ENCODE measurements around the gene SCN5A.

SCN5A gene

DNA sequence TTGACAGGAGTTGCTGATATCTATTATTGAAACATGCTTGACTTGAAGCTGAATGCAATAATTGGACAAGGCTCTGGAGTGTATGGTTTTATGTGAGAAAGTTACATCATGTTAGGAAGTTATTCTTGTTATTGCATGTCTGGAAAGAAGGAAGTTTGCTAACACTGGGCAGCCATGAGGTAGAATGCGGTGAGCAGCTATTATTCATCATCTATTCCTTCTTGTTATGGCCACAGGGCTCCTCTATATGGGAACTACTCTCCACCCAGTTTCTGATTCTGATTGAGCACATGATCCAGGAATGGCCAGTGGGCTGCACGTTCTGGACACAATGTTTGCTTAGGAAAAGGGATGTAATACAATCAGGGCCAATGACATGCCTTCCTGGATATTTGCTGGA, 37.8 kb upstream of the SCN5A start:
- ChIA-PET POLR2A (interaction anchor here (0.7 kb wide), 1 partner anchor 9 kb away, joined by 3 read pairs; no protein-coding TSS in a partner anchor), CTCF (interaction anchor here (1.0 to 1.3 kb wide), 2 partner anchors 13 to 40 kb away, joined by 4 read pairs; no protein-coding TSS in a partner anchor)
- no peaks in the 10 kb centered on the region for H3K9me3 ChIP-seq (ENCODE audit: control extremely low read depth in 1 of 5, control insufficient read depth in 4 of 5, insufficient read depth in 2 of 5, low read depth in 1 of 5, low read length in 4 of 5)
- WGBS (ENCODE audit: insufficient coverage): 75% methylated on average over 2 of the region's 2 CpGs
- H3K4me3 ChIP-seq (ENCODE audit: control insufficient read depth in 1 of 7, extremely low read depth in 1 of 7, insufficient read depth in 4 of 7, low read depth in 2 of 7, low read length in 6 of 7): no peak overlapping the region
- no peaks in the 10 kb centered on the region for H3K27me3 ChIP-seq (replicated peaks in 2 of 5; ENCODE audit: control insufficient read depth in 4 of 5, insufficient read depth in 5 of 5, low read length in 4 of 5)
- no peaks in the 10 kb centered on the region for H3K36me3 ChIP-seq (ENCODE audit: control insufficient read depth in 4 of 4, insufficient read depth in 4 of 4, low read length in 3 of 4)
- no peak for DNase-seq
- H3K27ac ChIP-seq (ENCODE audit: insufficient read depth in 1 of 2, low read depth in 1 of 2, low read length in 2 of 2, poor library complexity in 1 of 2, severe bottlenecking in 2 of 2): no peak overlapping the region
- H3K4me1 ChIP-seq (ENCODE audit: control extremely low read depth in 1 of 4, control insufficient read depth in 4 of 4, insufficient read depth in 4 of 4, low read length in 3 of 4): peaks cover 0 to 9% (median 7%) of the 10 kb centered on the region in 4 experiments

DNA sequence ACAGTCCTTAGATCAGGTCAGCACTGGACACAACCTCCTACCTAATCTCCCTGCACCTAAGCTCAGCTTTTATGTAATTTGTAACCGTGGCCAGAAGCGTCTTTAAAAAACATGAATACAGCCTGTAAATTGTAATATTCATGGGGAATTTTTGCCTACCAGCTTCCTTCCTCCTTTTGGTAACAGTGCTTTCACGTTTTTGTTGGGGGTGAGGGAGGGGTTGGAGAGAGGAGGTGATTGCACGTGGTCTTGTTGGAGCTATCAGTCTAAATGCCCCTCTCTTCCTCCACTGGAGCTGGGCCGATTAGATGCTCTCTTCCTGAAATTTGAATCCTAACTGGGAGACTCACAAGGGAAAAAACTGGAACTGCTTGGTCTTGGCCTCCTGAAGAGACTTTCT, 35.1 kb upstream of the SCN5A start:
- H3K4me1 ChIP-seq (ENCODE audit: control extremely low read depth in 1 of 4, control insufficient read depth in 4 of 4, insufficient read depth in 4 of 4, low read length in 3 of 4): peaks cover 0 to 9% (median 7%) of the 10 kb centered on the region in 4 experiments
- no peaks in the 10 kb centered on the region for H3K27me3 ChIP-seq (replicated peaks in 2 of 5; ENCODE audit: control insufficient read depth in 4 of 5, insufficient read depth in 5 of 5, low read length in 4 of 5)
- H3K9me3 ChIP-seq (ENCODE audit: control extremely low read depth in 1 of 5, control insufficient read depth in 4 of 5, insufficient read depth in 2 of 5, low read depth in 1 of 5, low read length in 4 of 5): no peaks in the 10 kb centered on the region
- no peak overlapping the region for H3K27ac ChIP-seq (ENCODE audit: insufficient read depth in 1 of 2, low read depth in 1 of 2, low read length in 2 of 2, poor library complexity in 1 of 2, severe bottlenecking in 2 of 2)
- peak overlapping the region in 1 of 7 experiments; percentile 35 for H3K4me3 ChIP-seq (ENCODE audit: control insufficient read depth in 1 of 7, extremely low read depth in 1 of 7, insufficient read depth in 4 of 7, low read depth in 2 of 7, low read length in 6 of 7)
- peak; percentile 6 to 53 (median 51) for DNase-seq
- no peaks in the 10 kb centered on the region for H3K36me3 ChIP-seq (ENCODE audit: control insufficient read depth in 4 of 4, insufficient read depth in 4 of 4, low read length in 3 of 4)
- ChIA-PET POLR2A (no interaction called here), CTCF (interaction anchor here (1.4 to 1.6 kb wide), 2 partner anchors 34 to 159 kb away, joined by 3 to 4 read pairs; no protein-coding TSS in a partner anchor)
- 0% methylated on average over 1 of the region's 5 CpGs for WGBS (ENCODE audit: insufficient coverage)

GRCh38 chr3:38669668-38670067, 20.2 kb upstream of the SCN5A start:
- ChIA-PET POLR2A (no interaction called here), CTCF (interaction anchor here (0.9 to 1.5 kb wide), 3 partner anchors 8 to 19 kb away, joined by 3 to 8 read pairs (median 4); no protein-coding TSS in a partner anchor)
- WGBS (ENCODE audit: insufficient coverage): 50% methylated on average over 2 of the region's 4 CpGs
- Histone ChIP-seq H3K9me3 (ENCODE audit: control extremely low read depth in 1 of 5, control insufficient read depth in 4 of 5, insufficient read depth in 2 of 5, low read depth in 1 of 5, low read length in 4 of 5) (peaks cover 0 to 3% (median 2%) of the 10 kb centered on the region in 5 experiments), H3K36me3 (ENCODE audit: control insufficient read depth in 4 of 4, insufficient read depth in 4 of 4, low read length in 3 of 4) (no peaks in the 10 kb centered on the region), H3K4me1 (ENCODE audit: control extremely low read depth in 1 of 4, control insufficient read depth in 4 of 4, insufficient read depth in 4 of 4, low read length in 3 of 4) (peaks cover 0 to 3% (median 0%) of the 10 kb centered on the region in 4 experiments), H3K27ac (ENCODE audit: insufficient read depth in 1 of 2, low read depth in 1 of 2, low read length in 2 of 2, poor library complexity in 1 of 2, severe bottlenecking in 2 of 2) (no peak overlapping the region), H3K4me3 (ENCODE audit: control insufficient read depth in 1 of 7, extremely low read depth in 1 of 7, insufficient read depth in 4 of 7, low read depth in 2 of 7, low read length in 6 of 7) (no peak overlapping the region), H3K27me3 (replicated peaks in 2 of 5; ENCODE audit: control insufficient read depth in 4 of 5, insufficient read depth in 5 of 5, low read length in 4 of 5) (no peaks in the 10 kb centered on the region)
- DNase-seq: no peak

DNA sequence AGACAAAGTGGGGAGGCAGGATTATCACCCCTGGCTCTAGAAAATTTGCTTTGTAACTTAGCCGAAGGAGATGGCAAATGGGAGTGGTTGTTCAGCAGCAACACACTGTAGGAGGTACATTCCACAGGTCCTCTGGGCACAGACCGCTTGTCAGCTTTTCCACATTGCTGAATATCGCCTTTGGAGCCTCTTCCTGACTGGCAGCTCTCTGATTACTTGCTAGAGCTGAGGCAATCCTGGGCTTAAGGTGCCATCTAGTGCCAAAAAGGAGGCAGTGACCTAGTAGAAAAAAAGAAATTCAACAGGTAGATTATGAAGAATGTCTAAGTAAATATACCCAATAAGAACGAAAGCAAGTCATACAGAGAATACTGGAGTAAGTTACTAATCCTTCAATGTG, 13.1 kb upstream of the SCN5A start:
- H3K4me3 ChIP-seq (ENCODE audit: control insufficient read depth in 1 of 7, extremely low read depth in 1 of 7, insufficient read depth in 4 of 7, low read depth in 2 of 7, low read length in 6 of 7): no peak overlapping the region
- POLR2A ChIA-PET: no interaction called here
- no peaks in the 10 kb centered on the region for H3K36me3 ChIP-seq (ENCODE audit: control insufficient read depth in 4 of 4, insufficient read depth in 4 of 4, low read length in 3 of 4)
- no peaks in the 10 kb centered on the region for H3K4me1 ChIP-seq (ENCODE audit: control extremely low read depth in 1 of 4, control insufficient read depth in 4 of 4, insufficient read depth in 4 of 4, low read length in 3 of 4)
- CTCF ChIA-PET: interaction anchor here (1.5 to 1.8 kb wide), 2 partner anchors 8 to 10 kb away, joined by 3 to 4 read pairs; no protein-coding TSS in a partner anchor
- H3K9me3 ChIP-seq (ENCODE audit: control extremely low read depth in 1 of 5, control insufficient read depth in 4 of 5, insufficient read depth in 2 of 5, low read depth in 1 of 5, low read length in 4 of 5): peaks cover 0 to 25% (median 10%) of the 10 kb centered on the region in 5 experiments
- DNase-seq: no peak
- 72% methylated on average over 3 of the region's 4 CpGs for WGBS (ENCODE audit: insufficient coverage)
- no peak overlapping the region for H3K27ac ChIP-seq (ENCODE audit: insufficient read depth in 1 of 2, low read depth in 1 of 2, low read length in 2 of 2, poor library complexity in 1 of 2, severe bottlenecking in 2 of 2)
- H3K27me3 ChIP-seq (replicated peaks in 2 of 5; ENCODE audit: control insufficient read depth in 4 of 5, insufficient read depth in 5 of 5, low read length in 4 of 5): peaks cover 0 to 20% (median 10%) of the 10 kb centered on the region in 5 experiments

GRCh38 chr3:38658841-38659240, 9.4 kb upstream of the SCN5A start:
- no peaks in the 10 kb centered on the region for H3K4me1 ChIP-seq (ENCODE audit: control extremely low read depth in 1 of 4, control insufficient read depth in 4 of 4, insufficient read depth in 4 of 4, low read length in 3 of 4)
- POLR2A ChIA-PET: no interaction called here
- H3K9me3 ChIP-seq (ENCODE audit: control extremely low read depth in 1 of 5, control insufficient read depth in 4 of 5, insufficient read depth in 2 of 5, low read depth in 1 of 5, low read length in 4 of 5): peaks cover 0 to 23% (median 10%) of the 10 kb centered on the region in 5 experiments
- no peaks in the 10 kb centered on the region for H3K36me3 ChIP-seq (ENCODE audit: control insufficient read depth in 4 of 4, insufficient read depth in 4 of 4, low read length in 3 of 4)
- no peak for DNase-seq
- CTCF ChIA-PET: interaction anchor here (1.1 to 1.5 kb wide), 2 partner anchors 83 to 183 kb away, joined by 3 read pairs; no protein-coding TSS in a partner anchor
- no peak overlapping the region for H3K27ac ChIP-seq (ENCODE audit: insufficient read depth in 1 of 2, low read depth in 1 of 2, low read length in 2 of 2, poor library complexity in 1 of 2, severe bottlenecking in 2 of 2)
- WGBS (ENCODE audit: insufficient coverage): 59% methylated on average over 8 of the region's 9 CpGs
- H3K27me3 ChIP-seq (replicated peaks in 2 of 5; ENCODE audit: control insufficient read depth in 4 of 5, insufficient read depth in 5 of 5, low read length in 4 of 5): peaks cover 0 to 37% (median 16%) of the 10 kb centered on the region in 5 experiments
- H3K4me3 ChIP-seq (ENCODE audit: control insufficient read depth in 1 of 7, extremely low read depth in 1 of 7, insufficient read depth in 4 of 7, low read depth in 2 of 7, low read length in 6 of 7): no peak overlapping the region

DNA sequence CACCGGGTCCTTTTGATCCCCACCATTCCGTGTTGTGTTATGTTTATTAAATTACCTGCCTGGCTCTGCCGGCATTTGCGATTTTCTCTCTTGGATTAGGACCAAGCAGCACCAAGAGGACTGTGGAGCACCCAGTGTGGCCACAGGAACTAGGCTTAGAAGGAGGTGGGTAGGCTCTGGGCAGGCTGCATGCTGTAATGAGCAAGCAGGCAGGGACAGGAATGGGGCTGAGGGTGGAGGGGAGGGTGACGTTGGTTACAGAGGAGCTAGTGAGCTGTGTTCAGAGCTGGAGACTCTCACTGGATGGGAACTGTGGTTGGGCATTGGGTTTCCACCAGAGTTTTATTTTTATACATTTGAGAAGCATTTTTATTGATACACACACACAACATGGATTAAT, 7.9 kb upstream of the SCN5A start:
- 92% methylated on average over 4 of the region's 5 CpGs for WGBS (ENCODE audit: insufficient coverage)
- POLR2A ChIA-PET: no interaction called here
- DNase-seq: no peak
- no peaks in the 10 kb centered on the region for H3K36me3 ChIP-seq (ENCODE audit: control insufficient read depth in 4 of 4, insufficient read depth in 4 of 4, low read length in 3 of 4)
- peaks cover 0 to 9% (median 5%) of the 10 kb centered on the region in 5 experiments for H3K9me3 ChIP-seq (ENCODE audit: control extremely low read depth in 1 of 5, control insufficient read depth in 4 of 5, insufficient read depth in 2 of 5, low read depth in 1 of 5, low read length in 4 of 5)
- peaks cover 0 to 41% (median 23%) of the 10 kb centered on the region in 5 experiments for H3K27me3 ChIP-seq (replicated peaks in 2 of 5; ENCODE audit: control insufficient read depth in 4 of 5, insufficient read depth in 5 of 5, low read length in 4 of 5)
- CTCF ChIA-PET: no interaction called here
- H3K27ac ChIP-seq (ENCODE audit: insufficient read depth in 1 of 2, low read depth in 1 of 2, low read length in 2 of 2, poor library complexity in 1 of 2, severe bottlenecking in 2 of 2): no peak overlapping the region
- H3K4me1 ChIP-seq (ENCODE audit: control extremely low read depth in 1 of 4, control insufficient read depth in 4 of 4, insufficient read depth in 4 of 4, low read length in 3 of 4): no peaks in the 10 kb centered on the region
- H3K4me3 ChIP-seq (ENCODE audit: control insufficient read depth in 1 of 7, extremely low read depth in 1 of 7, insufficient read depth in 4 of 7, low read depth in 2 of 7, low read length in 6 of 7): no peak overlapping the region

DNA sequence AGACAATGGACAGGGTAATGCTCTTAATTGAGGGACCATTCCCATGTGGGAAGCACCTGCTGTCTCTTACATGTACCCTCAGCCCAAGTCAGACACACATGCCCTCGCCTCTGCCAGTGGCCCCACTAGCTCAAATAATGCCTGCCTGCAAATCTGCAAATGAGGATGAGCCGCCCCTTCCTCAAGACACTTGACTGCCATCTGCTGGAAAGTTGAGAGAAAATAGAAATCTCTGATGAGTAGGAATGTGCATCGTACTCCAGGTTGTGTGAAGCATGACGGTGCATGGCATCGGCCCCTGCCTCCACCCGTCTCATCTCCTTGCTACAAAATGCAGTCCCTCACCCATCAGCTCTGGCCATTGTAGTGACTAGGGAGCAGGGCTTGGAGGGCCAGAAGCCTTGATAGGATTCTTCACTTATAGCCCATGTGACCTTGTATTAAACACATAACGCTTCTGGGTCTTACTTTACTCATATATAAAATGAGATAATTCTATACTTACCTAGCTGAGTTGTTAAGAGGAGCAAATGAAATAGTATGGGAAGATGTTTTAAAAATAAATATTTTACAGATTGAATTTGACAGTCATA, 6.3 kb upstream of the SCN5A start:
- Histone ChIP-seq H3K4me3 (ENCODE audit: control insufficient read depth in 1 of 7, extremely low read depth in 1 of 7, insufficient read depth in 4 of 7, low read depth in 2 of 7, low read length in 6 of 7) (no peak overlapping the region), H3K9me3 (ENCODE audit: control extremely low read depth in 1 of 5, control insufficient read depth in 4 of 5, insufficient read depth in 2 of 5, low read depth in 1 of 5, low read length in 4 of 5) (peaks cover 0 to under 1% (median 0%) of the 10 kb centered on the region in 5 experiments), H3K27ac (ENCODE audit: insufficient read depth in 1 of 2, low read depth in 1 of 2, low read length in 2 of 2, poor library complexity in 1 of 2, severe bottlenecking in 2 of 2) (no peak overlapping the region), H3K27me3 (replicated peaks in 2 of 5; ENCODE audit: control insufficient read depth in 4 of 5, insufficient read depth in 5 of 5, low read length in 4 of 5) (peaks cover 0 to 47% (median 27%) of the 10 kb centered on the region in 5 experiments), H3K4me1 (ENCODE audit: control extremely low read depth in 1 of 4, control insufficient read depth in 4 of 4, insufficient read depth in 4 of 4, low read length in 3 of 4) (peaks cover 0 to 5% (median 2%) of the 10 kb centered on the region in 4 experiments), H3K36me3 (ENCODE audit: control insufficient read depth in 4 of 4, insufficient read depth in 4 of 4, low read length in 3 of 4) (no peaks in the 10 kb centered on the region)
- POLR2A ChIA-PET: no interaction called here
- WGBS (ENCODE audit: insufficient coverage): 11% methylated on average over 5 of the region's 7 CpGs
- CTCF ChIA-PET: interaction anchor here (0.6 to 2.3 kb wide), 16 partner anchors 9 to 490 kb away, joined by 3 to 11 read pairs (median 4); no protein-coding TSS in a partner anchor
- peak; percentile 53 to 76 (median 73) for DNase-seq

All from common myeloid progenitor, CD34-positive (primary cell).